Right lobe of liver (tissue), 6 donors: Measurements from ENCODE around the gene TENM4. TPM values are rescaled to one million over a fixed set of nuclear protein-coding genes. Genes with fewer than 3 reads are reported as not detected.

Source experiments
- ATAC-seq, 4 donors: fragments of 200-7000 bp; cut with Tn5 transposase; one replicate each; pipeline ENCODE4 v1.9.1; 2020; ENCODE audit warnings: mild to moderate bottlenecking in 4 of 4, moderate library complexity in 4 of 4
- DNase-seq, 3 donors: peaks; one replicate each; pipeline ENCODE4 v3.0.0-alpha.2; 2020
- H3K27ac ChIP-seq, 3 donors: fragments of 200-600 bp; one replicate each; pipeline ENCODE4 v1.8.0; 2022
- H3K27me3 ChIP-seq, 2 donors: fragments of 200-600 bp; one replicate each; pipeline ENCODE4 v1.8.0; 2022
- H3K36me3 ChIP-seq, 4 donors: fragments of 200-600 bp; sonication (generic) in 1 of 4; one replicate each; pipeline versions ENCODE4 v1.5.1 to v1.8.0; 2017 to 2022; ENCODE audit warnings: control low read depth in 1 of 4
- H3K4me1 ChIP-seq, 4 donors: fragments of 200-600 bp; sonication (generic) in 1 of 4; one replicate each; pipeline versions ENCODE4 v1.5.1 to v1.8.0; 2017 to 2022; ENCODE audit warnings: control low read depth in 1 of 4
- H3K4me3 ChIP-seq, 3 donors: fragments of 200-600 bp; one replicate each; pipeline ENCODE4 v1.8.0; 2022
- H3K9me3 ChIP-seq, 4 donors: fragments of 200-600 bp; sonication (generic) in 1 of 4; one replicate each; pipeline versions ENCODE4 v1.5.1 to v1.8.0; 2017 to 2022; ENCODE audit warnings: control low read depth in 1 of 4
- CTCF ChIP-seq, 4 donors: fragments of 200-600 bp in 3 of 4; fragments of 450-650 bp in 1 of 4; IDR thresholded peaks; one replicate each; pipeline versions ENCODE4 v1.5.1 to v1.8.0; 2016 to 2022; ENCODE audit warnings: antibody characterized with exemption in 4 of 4, mild to moderate bottlenecking in 2 of 4
- POLR2A ChIP-seq: fragments of 450-650 bp; IDR thresholded peaks from one replicate; pipeline ENCODE4 v1.6.1; 2017; ENCODE audit warnings: antibody characterized with exemption, mild to moderate bottlenecking
- WGBS: methylation state at CpG from one replicate; pipeline ENCODE4 v1.1.6; 2018; ENCODE audit warnings: low coverage, low lambda C conversion rate; ENCODE audit not compliant: insufficient coverage; ENCODE audit errors: missing lambda C conversion rate; 5-methylcytosine and 5-hydroxymethylcytosine counted together
- intact Hi-C, 2 donors: fragments of 100-400 bp; cut with DNase I; formaldehyde crosslinking; loops; one replicate each; pipeline versions ENCODE4 v1.11.2 to v1.14.1; 2022
- total RNA-seq, 6 experiments: library from RNA; depleted of rRNA in 2 of 6; stranded (reverse); fragments of >200 nt in 2 of 6; fragmentation: NEBNext Ultra II Directional in 3 of 6; extraction: Animal tissue kit (Norgen Biotek cat#: 25700) in 3 of 6; gene quantifications; one replicate each; pipeline versions ENCODE4 v1.1.0 to v1.2.4, GENCODE V29; 2016 to 2023
- donor health status: DM: no; HTN: yes; CAD: no.
- donor health status: DM: no; HTN: no; CAD: no.
- donor health status: DM: no; HTN: no; CAD: no.
- donor health status: DM: no; HTN: yes; CAD: no.
- donor health status: DM: no; HTN: yes; CAD: no.

Gene TENM4
- total RNA-seq, 6 experiments from 2014 or later, result 0.04 to 0.58 (median 0.14) TPM; not detected in 2

DNA sequence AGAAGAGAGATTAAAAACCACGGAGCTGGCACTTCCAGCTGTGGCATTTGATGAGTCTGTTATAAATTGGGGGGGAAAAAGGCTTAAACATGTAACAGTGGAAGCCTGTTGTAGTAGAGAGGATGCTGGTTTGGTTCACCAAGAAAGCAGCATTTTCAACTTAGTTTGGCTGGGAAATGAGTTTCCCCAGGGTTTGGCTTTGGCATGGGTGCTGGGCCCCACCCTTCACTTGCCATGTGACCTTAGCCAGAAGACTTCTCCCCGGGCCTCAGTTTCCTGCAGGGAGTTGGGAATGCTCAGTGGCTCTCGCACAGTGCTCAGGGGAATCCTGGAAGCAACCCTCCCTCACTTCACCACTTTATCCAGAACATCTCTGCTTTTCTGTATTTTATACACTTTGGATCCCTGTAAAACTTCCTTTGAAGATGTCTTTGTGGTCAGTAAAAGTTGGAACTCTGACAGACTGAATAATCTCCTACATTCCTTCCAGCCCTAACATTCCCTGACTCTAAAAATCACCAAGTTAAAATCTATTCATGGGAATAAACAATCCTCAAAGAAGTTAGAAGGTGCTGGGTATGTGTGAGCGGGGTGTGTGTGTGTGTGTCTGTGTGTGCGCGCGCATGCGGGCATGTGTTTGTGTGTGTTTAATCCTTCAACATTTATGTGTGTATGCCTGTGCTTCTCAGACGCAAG lies 166.0 kb downstream of the TENM4 start:
- ATAC-seq, result no peak
- intact Hi-C loops, result no loop called here

DNA sequence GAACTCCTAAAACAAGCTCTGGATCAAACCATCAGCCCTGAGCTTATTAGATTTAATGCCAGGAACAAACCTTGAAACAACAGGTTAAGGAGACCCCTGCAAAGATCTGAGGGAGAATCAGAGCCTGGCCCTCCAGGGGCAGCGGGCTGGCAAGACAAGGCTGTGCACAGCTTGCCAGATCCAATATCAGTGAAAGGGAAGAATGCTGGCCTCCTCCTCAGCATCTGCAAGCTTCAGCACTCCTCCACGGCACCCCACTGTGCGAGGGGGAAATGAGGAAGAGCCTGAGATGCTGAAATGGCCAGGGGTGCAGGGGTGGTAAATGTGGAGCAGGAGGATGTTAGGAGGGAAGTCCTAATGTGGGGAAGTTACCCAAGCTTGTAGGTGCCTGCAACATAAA lies 167.0 kb downstream of the TENM4 start:
- intact Hi-C loops, result no loop called here
- H3K4me3 ChIP-seq, result no peak overlapping the region
- DNase-seq (no peak), ATAC-seq (no peak)
- H3K27me3 ChIP-seq, result no peaks in the 10 kb centered on the region
- 67% methylated on average over 3 of the region's 3 CpGs for WGBS
- no peaks in the 10 kb centered on the region for H3K4me1 ChIP-seq
- TF ChIP-seq POLR2A (no peak), CTCF (IDR thresholded peaks at IDR 0.05) (no peak)
- H3K36me3 ChIP-seq, result no peaks in the 10 kb centered on the region
- no peak overlapping the region for H3K27ac ChIP-seq
- no peaks in the 10 kb centered on the region for H3K9me3 ChIP-seq

More for the DNA sequence above, 166.0 kb downstream of the TENM4 start:
- no peak overlapping the region for H3K27ac ChIP-seq
- H3K4me3 ChIP-seq, result no peak overlapping the region
- H3K9me3 ChIP-seq, result no peaks in the 10 kb centered on the region
- 63% methylated on average over 7 of the region's 9 CpGs for WGBS
- TF ChIP-seq CTCF (IDR thresholded peaks at IDR 0.05) (no peak), POLR2A (no peak)
- DNase-seq, result no peak
- no peaks in the 10 kb centered on the region for H3K36me3 ChIP-seq
- no peaks in the 10 kb centered on the region for H3K27me3 ChIP-seq
- H3K4me1 ChIP-seq, result no peaks in the 10 kb centered on the region

DNA sequence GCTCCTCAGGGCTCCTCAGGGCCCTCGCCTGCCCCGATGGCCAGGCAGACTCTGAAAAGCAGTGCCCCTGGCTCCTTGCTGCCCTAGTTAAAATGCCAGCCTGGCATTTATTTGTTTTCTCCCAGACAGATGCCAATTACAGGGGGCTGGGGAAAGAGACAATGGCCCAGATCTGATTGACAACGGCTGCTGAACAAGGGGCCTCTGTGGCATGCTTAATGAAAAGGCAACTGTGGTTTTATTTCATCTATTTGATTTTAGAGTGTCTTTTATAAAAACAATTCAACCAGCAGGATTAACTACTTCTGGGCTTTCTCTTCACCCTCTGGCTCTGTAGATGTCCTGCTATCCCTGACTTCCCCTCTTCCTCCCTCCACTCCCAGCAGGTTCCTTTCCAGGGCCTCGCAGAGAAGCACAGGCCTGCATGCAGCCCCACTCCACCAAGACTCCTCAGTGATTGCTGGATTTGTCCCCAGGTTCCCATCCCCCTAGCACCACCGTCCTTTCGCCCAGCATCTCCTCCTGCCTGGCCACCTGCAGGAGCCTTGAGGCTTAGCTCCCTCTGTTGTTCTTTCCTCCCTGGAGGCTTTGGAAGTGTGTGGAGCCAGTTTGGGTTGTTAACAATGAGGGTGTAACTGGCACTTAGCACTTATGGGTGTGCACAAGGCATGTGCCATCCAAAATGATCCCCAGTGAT lies 171.1 kb downstream of the TENM4 start:
- H3K27me3 ChIP-seq, result no peaks in the 10 kb centered on the region
- no peaks in the 10 kb centered on the region for H3K4me1 ChIP-seq
- DNase-seq, result no peak
- H3K27ac ChIP-seq, result no peak overlapping the region
- TF ChIP-seq POLR2A (no peak), CTCF (IDR thresholded peaks at IDR 0.05) (no peak)
- no peaks in the 10 kb centered on the region for H3K9me3 ChIP-seq
- intact Hi-C loops, result no loop called here
- WGBS, result 61% methylated on average over 4 of the region's 6 CpGs
- ATAC-seq, result no peak
- no peaks in the 10 kb centered on the region for H3K36me3 ChIP-seq
- H3K4me3 ChIP-seq, result no peak overlapping the region

DNA sequence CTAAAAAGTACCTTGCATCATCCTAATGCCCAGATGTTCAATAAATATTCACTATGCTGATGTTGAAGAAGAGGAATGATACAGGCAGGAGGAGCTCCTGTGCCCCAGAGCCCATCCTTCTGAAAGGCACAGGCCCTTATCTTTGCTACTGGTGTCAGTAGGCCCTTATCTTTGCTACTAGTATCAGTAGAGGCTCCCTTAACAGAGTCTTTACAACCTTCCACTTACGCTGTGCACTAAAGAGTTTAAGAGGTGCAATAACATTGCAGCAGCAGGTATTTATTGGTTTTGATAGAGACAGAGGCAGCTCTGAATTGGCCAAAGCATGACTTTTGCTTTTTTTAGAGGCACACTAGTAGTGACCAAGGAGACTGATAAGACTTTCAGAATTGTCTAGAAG lies 174.4 kb downstream of the TENM4 start:
- ATAC-seq (no peak), DNase-seq (no peak)
- Histone ChIP-seq H3K36me3 (no peaks in the 10 kb centered on the region), H3K9me3 (no peaks in the 10 kb centered on the region), H3K4me3 (no peak overlapping the region), H3K27ac (no peak overlapping the region), H3K4me1 (no peaks in the 10 kb centered on the region), H3K27me3 (no peaks in the 10 kb centered on the region)
- TF ChIP-seq CTCF (IDR thresholded peaks at IDR 0.05) (no peak), POLR2A (no peak)
- intact Hi-C loops, result no loop called here
- 71% methylated on average over 1 of the region's 1 CpG for WGBS
